ENCODE measurements around the gene TOP3A. TPM values are rescaled to one million over a fixed set of nuclear protein-coding genes. Genes with fewer than 3 reads are reported as not detected.

Gene TOP3A
- total RNA-seq, 1 donor from 2014 or later, result 47.0 TPM

GRCh38 chr17:18280249-18280648 lies 34.5 kb downstream of the TOP3A start:
- DNase-seq, result no peak

- peak; percentile 32 for DNase-seq
Observed at GRCh38 chr17:18278867-18279266, 35.9 kb downstream of the TOP3A start.

GRCh38 chr17:18277076-18277475 lies 37.7 kb downstream of the TOP3A start:
- DNase-seq, result no peak

- no peak for DNase-seq
Observed at GRCh38 chr17:18270046-18270931, 44.5 kb downstream of the TOP3A start.

GRCh38 chr17:18267927-18268711 lies 46.7 kb downstream of the TOP3A start:
- DNase-seq, result no peak

- DNase-seq, result no peak
Observed at GRCh38 chr17:18267366-18267765, 47.4 kb downstream of the TOP3A start.

GRCh38 chr17:18263885-18264682 lies 50.7 kb downstream of the TOP3A start:
- DNase-seq, result no peak

GRCh38 chr17:18262641-18263040 lies 52.2 kb downstream of the TOP3A start:
- no peak for DNase-seq

- DNase-seq, result no peak
Observed at GRCh38 chr17:18262111-18262510, 52.7 kb downstream of the TOP3A start.

- DNase-seq, result no peak
Observed at GRCh38 chr17:18261659-18262058, 53.1 kb downstream of the TOP3A start.

GRCh38 chr17:18261146-18261515 lies 53.7 kb downstream of the TOP3A start:
- DNase-seq, result peak; percentile 56

- DNase-seq, result peak; percentile 96
Observed at GRCh38 chr17:18260332-18261145, 54.3 kb downstream of the TOP3A start, which contains the start of gene MIEF2. TSS of gene MIEF2 (plus strand) at chr17:18260662. CDS start at chr17:18262721, 2,059 bp downstream.

- no peak for DNase-seq
Observed at GRCh38 chr17:18259621-18260331, 55.0 kb downstream of the TOP3A start.

- no peak for DNase-seq
Observed at GRCh38 chr17:18258356-18259038, 56.3 kb downstream of the TOP3A start, which contains the start of gene FLII. TSS of gene FLII (minus strand) at chr17:18258738. CDS start at chr17:18258690, 48 bp downstream.

- peak; percentile 80 for DNase-seq
Observed at GRCh38 chr17:18257982-18258355, 56.8 kb downstream of the TOP3A start.

- DNase-seq, result peak; percentile 58
Observed at GRCh38 chr17:18257268-18257981, 57.4 kb downstream of the TOP3A start.

- DNase-seq, result no peak
Observed at GRCh38 chr17:18256776-18257175, 58.0 kb downstream of the TOP3A start.

- no peak for DNase-seq
Observed at GRCh38 chr17:18256351-18256750, 58.4 kb downstream of the TOP3A start.

GRCh38 chr17:18254888-18255649 lies 59.7 kb downstream of the TOP3A start:
- DNase-seq, result no peak
